ENCODE results near the gene SOX6.
"Not testable (repeated sequence)": the region's sequence is repeated elsewhere in the genome, so short reads cannot be mapped to it uniquely, and the experiment has no call there.

SOX6 gene

DNA sequence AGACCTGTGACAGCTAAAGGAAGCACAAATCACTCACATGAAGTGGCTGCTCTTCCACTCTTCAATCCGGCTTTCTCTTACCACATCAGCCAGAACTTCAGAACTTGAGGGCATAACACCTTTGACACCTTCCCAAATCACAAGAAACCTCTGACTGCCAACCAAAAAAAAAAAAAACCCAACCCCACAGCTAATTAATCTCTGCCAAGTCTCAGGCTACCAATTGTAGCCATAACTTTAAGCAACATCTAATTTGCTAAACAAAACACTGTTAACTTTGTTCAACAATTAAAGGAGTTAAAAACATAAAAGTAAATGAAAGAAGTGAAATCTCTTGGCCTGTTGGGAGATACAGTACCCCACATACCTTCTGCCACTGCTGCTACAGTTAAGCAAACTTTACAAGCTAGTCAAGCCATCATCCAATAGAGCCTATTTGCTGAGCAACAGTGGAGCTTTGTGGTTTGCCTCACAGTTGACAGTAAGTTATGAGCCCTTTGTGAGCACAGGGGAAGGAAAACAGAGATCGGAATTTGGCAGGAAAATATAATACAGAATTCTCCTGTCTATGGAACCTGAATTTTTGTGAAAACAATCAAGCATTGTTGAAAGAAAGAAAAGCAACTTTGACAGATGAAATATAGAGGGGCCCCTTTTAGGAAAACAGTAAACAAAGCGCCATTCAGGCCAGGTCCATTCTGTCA is at the start of gene SOX6:
SOX6 (minus strand) TSS at position 490 of the 704 bp plus-strand sequence. CDS start 15,298 bp downstream, outside the sequence.
- no peak for DNase-seq (ENCODE audit: low read depth)

DNA sequence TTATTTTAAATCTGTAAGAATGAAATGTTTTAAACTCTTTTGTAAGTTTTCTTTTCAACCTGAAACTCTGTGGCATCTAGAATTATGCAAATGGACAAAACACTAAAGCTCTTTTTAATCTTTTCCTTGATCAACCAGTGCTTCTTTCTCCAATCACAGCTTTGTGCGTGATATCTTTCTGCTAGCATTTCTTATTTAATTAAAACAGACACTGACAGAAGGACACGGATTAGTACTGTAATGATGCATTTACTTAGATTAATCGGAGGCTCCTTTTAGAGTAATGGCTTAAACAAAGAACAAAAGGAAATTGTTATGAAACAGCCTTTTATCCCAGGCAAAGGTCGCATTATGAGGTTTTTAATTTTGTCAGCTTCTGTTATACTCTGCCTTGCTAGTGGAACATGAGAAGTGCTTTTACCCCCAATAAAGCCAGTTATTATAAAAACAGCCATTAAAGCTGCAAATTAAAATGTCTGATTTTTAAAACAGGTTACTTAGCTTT is 48.5 kb upstream of the SOX6 start:
- no peak for DNase-seq (ENCODE audit: low read depth)

DNA sequence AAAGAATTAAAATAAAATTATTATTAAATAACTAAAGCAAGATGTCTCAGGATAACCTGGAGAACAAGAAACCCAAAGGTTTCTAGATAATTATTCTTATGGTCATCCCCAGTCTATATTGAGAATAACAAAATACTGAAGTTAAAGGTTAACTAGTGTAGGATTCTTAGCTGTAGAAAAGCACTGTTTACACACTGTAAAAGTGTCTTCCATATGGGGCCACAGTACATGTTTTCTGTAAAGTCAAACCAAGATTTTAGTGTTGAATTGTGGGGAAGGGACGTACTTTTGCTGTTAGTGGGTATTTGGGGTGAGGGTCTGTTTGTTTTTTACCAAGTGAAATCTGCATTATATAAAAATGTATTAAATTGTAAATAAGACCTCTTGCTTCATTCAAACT is 47.5 kb upstream of the SOX6 start:
- DNase-seq (ENCODE audit: low read depth) = no peak

DNA sequence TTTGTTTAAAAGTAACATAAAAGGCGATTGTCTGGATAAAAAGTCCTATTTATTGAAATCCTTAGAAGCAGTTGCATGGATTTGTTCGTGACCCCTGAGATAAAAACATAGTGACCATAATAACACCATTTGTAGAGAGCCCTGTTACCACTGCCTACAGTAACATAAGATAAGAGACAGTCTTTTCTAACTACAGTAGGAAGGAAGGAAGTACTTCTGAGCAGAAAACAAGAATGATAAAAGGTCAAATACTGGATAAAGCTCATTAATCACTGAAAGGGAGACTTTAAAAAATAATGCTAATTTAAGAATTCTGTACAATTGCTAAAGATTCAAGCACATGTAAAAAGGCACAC is 47.1 kb upstream of the SOX6 start:
- DNase-seq (ENCODE audit: low read depth) = no peak

DNA sequence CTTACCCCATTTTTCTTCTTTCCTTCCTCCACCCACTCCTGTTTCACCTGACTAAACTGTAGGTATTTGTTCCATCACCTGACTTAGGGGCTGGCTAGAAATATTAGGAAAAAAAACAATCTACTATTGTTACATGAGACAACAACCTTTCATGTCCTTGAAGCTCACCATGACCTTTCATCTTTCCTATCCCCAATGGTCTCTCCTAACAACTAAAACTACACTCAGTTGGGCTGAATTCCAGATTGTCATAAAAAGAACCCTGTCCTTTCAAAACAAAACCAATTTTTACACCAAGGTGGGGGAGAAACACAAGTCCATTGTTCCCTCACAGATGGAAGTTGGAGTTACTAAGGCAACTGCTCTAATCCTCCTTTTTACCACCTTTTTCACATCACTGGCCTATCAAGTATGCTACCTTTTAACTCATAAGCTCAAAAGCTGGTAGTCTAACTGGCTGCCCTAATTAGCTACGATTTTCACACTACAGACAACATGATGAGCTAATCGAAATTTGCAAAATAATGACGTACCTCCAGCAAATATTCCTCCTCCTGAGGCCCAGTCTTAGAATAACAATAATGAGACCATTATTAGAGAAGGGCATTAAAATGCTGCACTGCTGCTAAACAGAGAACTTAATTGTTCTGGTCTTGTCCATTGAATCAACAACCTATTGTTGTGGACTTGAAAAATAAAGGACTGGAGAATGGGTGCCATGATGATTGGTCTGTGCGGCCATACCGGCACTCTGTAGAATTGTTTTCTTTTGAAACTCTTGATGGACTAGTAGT is 46.5 kb upstream of the SOX6 start:
- DNase-seq (ENCODE audit: low read depth) = no peak

DNA sequence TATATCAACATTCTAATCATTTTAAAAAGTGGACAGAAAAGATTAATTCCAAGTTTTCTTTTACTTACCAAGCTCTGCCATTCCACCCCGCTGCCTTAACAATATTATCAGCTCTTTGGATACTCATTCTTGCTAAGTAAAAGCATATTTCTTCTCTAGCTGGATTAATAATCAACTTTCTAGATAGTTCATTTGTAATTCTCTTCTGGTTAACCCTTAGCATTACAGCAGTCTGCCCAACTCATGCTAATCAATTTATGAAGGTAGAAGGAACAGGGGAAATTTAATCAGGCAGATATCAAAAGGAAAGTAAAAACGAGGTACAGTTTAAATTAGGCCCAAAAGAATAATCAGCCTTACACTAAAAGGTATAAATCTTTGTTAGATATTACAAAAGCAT is 41.0 kb upstream of the SOX6 start:
- no peak for DNase-seq (ENCODE audit: low read depth)

DNA sequence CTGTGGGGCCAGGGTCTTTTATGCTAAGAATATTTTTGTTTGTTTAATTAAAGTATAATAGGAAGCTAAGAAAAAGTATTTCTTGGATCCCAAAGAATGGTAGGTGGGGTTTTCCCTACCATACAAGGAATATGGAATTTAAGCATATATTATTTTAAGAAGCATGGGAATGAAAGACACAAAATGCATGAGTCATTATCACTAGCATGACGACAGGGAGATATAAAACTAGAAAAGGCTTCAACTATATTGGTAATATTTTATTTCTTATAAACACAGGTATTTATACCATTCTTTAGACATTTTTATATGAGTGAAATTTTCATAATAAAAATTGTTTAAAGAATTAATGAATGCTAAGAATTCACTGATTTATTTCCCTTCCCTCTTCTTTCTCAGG is 39.3 kb upstream of the SOX6 start:
- DNase-seq (ENCODE audit: low read depth) = no peak

DNA sequence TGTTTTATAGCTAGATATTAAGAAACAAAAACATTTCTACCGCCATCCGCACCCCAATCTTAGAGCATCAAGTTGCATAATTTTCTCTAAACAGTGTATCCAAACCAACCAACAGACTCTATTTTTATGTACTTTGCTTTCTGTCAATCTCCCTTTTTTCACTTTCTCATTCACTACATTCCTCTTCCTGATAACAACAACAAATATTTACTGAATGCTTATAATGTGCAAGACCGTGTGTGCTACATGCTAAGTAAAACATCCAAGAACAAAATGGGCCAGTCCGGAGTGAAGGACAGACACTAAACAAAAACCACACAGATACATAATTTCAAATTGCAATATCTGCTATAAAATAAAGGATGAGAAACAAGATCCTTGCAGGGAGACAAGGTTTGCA is 38.6 kb upstream of the SOX6 start:
- no peak for DNase-seq (ENCODE audit: low read depth)

DNA sequence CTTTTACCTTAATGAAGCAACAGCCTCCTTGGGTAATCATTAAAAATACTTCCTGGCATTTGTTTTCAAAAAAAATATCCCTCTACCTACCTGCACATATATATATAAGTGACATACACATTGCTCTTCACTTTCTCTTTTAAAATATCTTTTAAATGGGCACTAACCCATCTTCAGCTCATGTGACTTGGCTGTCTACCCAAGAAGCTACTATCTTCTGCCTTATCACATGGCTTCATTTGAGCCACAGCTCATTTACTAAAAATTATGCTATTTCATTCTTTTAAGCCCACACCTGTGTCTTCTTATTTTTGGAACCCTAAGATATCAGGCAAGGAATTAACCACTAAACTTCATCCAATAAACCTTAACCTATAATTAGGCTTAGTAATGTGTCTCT is 37.0 kb upstream of the SOX6 start:
- no peak for DNase-seq (ENCODE audit: low read depth)

DNA sequence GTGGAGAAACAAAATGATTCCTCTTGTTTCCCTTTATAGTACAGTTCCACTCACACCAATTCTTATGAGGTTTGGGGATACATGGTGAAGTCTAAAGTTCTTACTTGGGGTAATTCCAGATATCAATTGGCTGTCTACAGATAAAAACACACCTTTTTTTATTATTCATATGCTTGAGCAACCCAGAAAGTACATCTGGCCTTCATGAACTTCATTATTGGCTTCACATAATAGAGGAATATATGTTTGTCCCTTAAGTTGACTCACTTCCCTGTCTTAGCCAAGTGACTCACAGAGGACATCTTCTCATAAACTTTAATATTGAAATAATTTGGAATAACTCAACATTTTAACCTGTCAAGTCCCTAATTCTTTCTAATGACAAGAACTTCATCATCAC is 36.3 kb upstream of the SOX6 start:
- no peak for DNase-seq (ENCODE audit: low read depth)

DNA sequence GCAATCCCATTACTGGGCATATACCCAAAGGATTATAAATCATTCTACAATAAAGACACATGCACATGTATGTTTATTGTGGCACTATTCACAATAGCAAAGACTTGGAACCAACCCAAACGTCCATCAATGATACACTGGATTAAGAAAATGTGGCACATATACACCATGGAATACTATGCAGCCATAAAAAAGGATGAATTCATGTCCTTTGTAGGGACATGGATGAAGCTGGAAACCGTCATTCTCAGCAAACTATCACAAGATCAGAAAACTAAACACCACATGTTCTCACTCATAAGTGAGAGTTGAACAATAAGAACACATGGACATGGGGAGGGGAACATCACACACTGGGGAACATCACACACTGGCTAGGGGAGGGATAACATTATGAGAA is 34.5 kb upstream of the SOX6 start:
- not testable (repeated sequence) for DNase-seq (ENCODE audit: low read depth)

DNA sequence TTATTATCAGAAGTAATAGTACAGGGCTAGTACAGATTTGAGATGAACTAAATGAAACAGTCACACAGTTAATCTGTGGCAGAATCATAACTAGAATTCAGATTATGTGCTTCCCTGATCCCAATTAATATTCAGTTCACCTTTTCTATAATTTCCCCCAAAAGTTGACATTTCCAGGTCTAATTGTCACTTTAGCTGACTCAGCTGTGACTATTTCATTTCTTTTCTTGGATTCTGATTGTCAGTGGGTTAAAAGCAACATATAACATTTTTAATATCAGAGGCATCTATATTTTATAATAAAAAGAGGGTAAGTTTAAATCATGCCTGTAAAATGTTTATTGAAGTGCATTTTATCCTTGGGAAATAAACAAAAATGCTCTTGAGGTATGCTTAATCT is 28.8 kb upstream of the SOX6 start:
- no peak for DNase-seq (ENCODE audit: low read depth)

DNA sequence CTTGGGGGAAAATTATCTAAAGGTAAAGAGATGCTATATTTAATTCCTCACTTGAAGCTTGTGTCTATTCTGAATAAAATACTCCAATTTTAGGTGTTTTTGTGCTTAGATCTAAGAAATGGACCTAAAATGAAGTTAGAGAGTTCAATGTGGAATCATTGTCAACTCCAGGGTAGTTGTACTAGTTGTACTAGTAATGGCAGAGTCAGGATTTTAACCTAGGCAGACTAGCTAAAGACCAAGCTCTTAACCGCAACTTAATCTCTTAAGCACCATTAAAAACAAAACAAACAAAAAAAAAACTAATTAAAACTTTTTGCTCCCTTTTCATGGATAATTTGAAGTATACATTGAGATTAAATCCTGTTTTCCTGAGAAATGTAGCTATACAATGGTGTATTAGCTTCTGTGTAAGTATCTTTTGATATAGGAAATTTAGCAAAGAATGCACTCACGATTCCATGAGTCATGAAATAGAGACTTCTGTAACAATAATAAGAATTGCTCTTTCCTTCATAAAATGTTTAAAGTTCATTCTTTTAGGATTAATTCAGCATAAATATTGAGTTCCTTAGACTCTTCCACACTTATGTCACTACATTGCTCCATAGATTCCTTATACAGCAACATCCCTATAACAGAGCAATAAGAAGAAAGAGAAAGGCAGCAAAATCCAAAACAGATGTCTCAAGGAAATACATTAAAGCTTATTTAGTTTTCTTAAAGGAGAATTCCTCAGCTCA is 26.5 kb upstream of the SOX6 start:
- DNase-seq (ENCODE audit: low read depth) = no peak

DNA sequence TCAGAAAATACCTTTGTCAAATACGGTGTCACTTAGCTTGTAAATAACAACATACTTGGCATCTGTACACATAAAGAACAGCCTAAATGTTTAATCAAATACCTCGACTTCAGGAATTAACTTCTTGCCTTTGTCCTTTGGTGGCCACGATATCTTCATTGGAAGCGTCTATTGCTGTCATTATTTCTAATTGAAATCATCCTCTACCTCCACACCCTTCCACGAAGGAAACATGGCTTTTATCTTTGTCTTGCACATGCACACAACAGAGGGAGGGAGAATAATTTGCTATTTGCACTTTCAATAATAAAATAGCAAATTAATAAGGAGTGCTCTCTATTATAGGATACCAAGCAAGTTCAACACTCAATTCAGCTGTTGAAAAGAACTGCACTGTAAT is 25.8 kb upstream of the SOX6 start:
- DNase-seq (ENCODE audit: low read depth) = no peak

DNA sequence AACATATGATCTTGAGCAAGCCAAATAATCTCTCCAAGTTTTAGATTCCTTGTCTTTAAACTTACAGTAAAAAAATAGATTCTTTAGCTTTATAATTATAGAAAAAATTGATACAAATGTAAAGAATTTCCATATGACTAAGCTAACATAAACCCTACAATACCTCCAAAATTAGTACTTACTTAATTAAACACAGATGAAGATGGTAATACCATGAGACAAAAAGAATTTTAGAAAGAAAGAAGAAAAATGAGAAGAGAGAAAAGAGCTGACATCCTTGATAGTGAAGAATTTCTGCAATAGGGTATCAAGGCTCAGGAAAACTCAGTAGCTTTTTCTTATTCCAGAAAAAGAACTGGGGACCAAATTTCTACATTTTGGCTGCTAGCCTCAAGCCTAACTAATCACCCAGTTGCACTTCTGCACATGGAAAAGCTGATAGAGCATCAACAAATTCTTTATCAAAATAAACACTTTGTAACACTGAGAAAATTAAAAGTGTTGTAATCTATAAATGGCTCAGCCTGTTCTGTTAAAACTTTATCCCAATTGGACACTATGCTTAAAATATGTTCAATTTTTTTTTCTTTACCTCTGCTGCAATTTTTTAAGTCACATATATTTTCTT is 24.7 kb upstream of the SOX6 start:
- no peak for DNase-seq (ENCODE audit: low read depth)

DNA sequence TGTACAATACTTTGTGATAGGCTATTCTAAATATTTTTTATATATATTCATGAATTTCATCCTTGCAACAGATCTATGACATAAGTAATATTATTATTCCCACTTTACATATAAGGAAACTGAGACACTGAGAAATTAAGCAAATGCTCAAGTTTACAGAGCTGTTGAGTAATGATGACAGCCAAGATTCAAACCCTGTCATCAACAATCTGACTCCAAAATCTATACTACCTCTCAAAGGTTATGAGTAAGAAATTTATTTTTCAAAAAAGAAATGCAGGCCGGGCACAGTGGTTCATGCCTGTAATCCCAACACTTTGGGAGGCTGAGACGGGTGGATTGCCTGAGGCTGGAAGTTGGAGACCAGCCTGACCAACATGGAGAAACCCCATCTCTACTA is 22.6 kb upstream of the SOX6 start:
- DNase-seq (ENCODE audit: low read depth) = no peak

DNA sequence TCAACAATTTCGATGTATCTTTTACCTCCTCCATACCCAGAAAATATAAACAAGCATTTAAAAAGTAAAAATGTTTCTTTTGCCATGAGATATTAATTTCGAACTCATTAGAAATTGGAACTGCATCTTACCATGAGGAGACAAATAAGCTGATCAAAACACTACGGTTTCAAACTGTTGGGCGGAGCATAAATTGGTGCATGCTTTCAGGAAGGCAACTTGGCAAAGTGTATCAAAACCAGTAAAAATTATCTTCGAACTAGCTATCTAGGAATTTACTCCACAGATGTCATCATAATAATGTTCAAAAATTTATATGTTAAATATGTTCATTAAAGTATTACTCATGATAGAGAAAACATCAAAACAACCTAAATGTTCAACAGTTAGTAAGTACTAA is 21.4 kb upstream of the SOX6 start:
- DNase-seq (ENCODE audit: low read depth) = no peak

DNA sequence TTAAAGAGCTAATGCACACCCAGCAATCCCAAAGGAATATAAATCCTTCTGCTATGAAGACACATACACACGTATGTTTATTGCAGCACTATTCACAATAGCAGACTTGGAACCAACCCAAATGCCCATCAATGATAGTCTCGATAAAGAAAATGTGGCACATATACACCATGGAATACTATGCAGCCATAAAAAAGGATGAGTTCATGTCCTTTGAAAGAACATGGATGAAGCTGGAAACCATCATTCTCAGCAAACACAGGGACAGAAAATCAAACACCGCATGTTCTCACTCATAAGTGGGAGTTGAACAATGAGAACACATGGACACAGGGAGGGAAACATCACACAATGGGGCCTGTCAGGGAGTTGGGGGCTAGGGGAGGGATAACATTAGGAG is 19.3 kb upstream of the SOX6 start:
- not testable (repeated sequence) for DNase-seq (ENCODE audit: low read depth)

DNA sequence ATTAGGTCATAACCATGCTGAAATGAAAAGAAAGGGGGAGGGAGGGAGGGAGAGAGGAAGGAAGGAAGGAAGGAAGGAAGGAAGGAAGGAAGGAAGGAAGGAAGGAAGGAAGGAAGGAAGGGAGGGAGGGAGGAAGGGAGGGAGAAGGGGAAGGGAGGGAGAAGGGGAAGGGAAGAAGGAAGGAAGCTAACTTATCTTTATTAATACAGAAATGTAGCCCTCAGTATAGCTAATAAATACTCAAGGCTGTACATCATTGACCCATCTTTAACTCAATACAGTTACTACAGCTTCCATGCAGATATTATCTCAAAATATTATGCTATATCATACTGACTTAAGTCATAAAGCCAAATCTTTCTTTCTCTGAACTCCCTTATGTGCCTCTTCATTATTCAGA is 17.4 kb upstream of the SOX6 start:
- DNase-seq (ENCODE audit: low read depth) = no peak

DNA sequence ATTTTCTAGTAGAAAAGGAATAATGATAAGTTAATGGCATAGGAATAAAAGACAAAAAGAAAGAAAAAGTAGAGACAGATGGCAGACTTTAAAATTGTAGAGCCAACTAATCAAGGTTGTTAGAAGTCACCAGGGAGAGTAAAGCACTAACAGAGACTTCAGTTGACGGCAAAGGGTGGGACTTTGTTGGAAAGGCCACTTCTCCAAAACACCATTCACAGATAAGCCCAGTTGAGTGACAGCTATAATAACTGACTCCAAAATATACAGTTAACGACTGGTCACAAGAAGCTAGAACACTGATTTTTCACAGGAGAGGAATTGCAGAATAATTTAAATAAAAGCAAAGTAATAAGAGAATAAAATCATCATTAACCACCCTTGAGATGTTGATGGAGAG is 16.0 kb upstream of the SOX6 start:
- DNase-seq (ENCODE audit: low read depth) = no peak

DNA sequence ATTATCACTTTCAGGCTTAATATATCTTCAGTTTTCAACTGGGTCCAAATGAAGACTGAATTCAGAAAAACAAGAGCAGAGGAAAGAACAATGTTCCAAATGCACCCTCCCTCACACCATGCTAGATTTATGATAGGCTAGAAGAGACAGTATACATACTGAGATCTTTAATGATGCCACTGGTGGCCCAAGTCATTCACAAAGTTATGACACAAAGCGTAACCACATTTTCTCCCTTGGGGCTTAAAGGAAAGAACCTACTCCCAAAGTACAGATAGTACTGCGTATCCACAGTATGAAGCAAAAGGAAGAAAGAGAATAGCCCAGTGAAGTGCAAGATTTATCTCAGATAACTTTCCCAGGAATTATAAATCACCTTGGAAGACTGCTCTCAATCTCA is 10.9 kb upstream of the SOX6 start:
- no peak for DNase-seq (ENCODE audit: low read depth)

DNA sequence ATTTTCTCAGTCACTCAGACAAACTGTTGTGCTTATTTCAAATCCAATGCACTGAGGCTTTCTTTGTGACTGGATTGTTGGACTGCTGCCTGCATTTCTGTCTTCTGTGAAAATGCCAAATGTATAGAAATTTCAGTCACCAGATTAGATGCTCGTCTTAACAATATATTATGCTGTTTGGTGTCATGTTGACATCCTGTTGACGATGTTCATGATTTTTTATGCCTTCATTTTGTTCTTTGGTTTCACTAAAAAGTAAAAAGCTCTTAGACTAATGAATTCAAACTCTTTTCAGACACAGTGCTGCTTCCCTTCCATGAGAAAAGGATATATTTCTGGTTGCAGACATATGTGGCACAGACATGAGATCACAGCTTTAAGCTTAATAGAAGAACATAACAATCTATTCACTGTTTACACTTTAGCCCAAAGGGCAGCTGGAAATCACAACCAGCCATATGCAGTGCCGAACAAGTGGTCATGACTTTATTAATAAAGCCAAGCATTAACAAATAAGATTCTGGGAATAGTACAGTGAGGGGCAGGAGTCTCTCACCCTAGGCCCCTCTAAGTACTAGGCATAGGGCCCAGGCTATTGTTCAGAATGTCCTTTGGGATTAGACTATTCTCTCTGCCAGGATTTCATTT is 9.4 kb upstream of the SOX6 start:
- no peak for DNase-seq (ENCODE audit: low read depth)

Measured in activated gamma-delta T cell treated with anti-CD3 and anti-CD28 coated beads, Interleukin-2, amount 50 U/mL, for 16 hours (primary cell).